A673 (cell line): ENCODE results near the gene NAGLU. TPM values are rescaled to one million over a fixed set of nuclear protein-coding genes. Genes with fewer than 3 reads are reported as not detected.

ENCODE experiments used
- BruUV-seq: library from RNA; stranded (reverse); fragments of 400-500 nt; replicated peaks from 2 replicates; lab custom pipeline; 2021; lab: Mats Ljungman, UMichigan
- CTCF ChIA-PET: fragments of 300-600 bp; sonication (Branson Sonifier 250); formaldehyde crosslinking; loops from one replicate; lab custom pipeline; 2022; ENCODE audit warnings: antibody characterized with exemption; lab: Charles Lee
- POLR2A ChIA-PET: fragments of 300-600 bp; sonication (Branson Sonifier 250); formaldehyde crosslinking; loops from one replicate; lab custom pipeline; 2022; ENCODE audit warnings: antibody characterized with exemption; ENCODE audit not compliant: low non-redundant PET; lab: Charles Lee
- DNase-seq: peaks from one replicate; pipeline ENCODE4 v3.0.0-alpha.2; 2015; ENCODE audit warnings: low spot score
- H3K27ac ChIP-seq: fragments of 200-600 bp; sonication (generic); 2 replicates; pipeline ENCODE4 v1.5.1; 2016; ENCODE audit warnings: mixed run types, low read depth, mild to moderate bottlenecking, mixed read lengths, antibody characterized with exemption, low read length; ENCODE audit not compliant: poor library complexity, severe bottlenecking
- H3K27me3 ChIP-seq: fragments of 200-600 bp; sonication (generic); replicated peaks from 2 replicates; pipeline ENCODE4 v1.6.1; 2017; ENCODE audit warnings: mixed run types, low read depth, mild to moderate bottlenecking, mixed read lengths, antibody characterized with exemption, low read length; ENCODE audit not compliant: insufficient read depth, poor library complexity
- H3K36me3 ChIP-seq: fragments of 200-600 bp; sonication (generic); 2 replicates; pipeline ENCODE4 v1.6.1; 2016; ENCODE audit warnings: mixed run types, mild to moderate bottlenecking, mixed read lengths, antibody characterized with exemption, low read length; ENCODE audit not compliant: insufficient read depth, poor library complexity, severe bottlenecking
- H3K4me1 ChIP-seq: fragments of 200-600 bp; sonication (generic); 2 replicates; pipeline ENCODE4 v1.6.1; 2017; ENCODE audit warnings: mixed run types, mild to moderate bottlenecking, mixed read lengths, antibody characterized with exemption, low read length; ENCODE audit not compliant: insufficient read depth, poor library complexity, severe bottlenecking
- H3K4me3 ChIP-seq: fragments of 200-600 bp; sonication (generic); 2 replicates; pipeline ENCODE4 v1.5.1; 2016; ENCODE audit warnings: low read depth, mixed run types, mild to moderate bottlenecking, mixed read lengths, low read length; ENCODE audit not compliant: poor library complexity, severe bottlenecking
- H3K9me3 ChIP-seq: fragments of 200-600 bp; sonication (generic); 2 replicates; pipeline ENCODE4 v1.6.1; 2016; ENCODE audit warnings: mixed run types, low read depth, mild to moderate bottlenecking, mixed read lengths, antibody characterized with exemption, low read length; ENCODE audit not compliant: poor library complexity, severe bottlenecking
- CTCF ChIP-seq: fragments of 300-800, 200-600 bp; sonication (generic); conservative IDR thresholded peaks from 2 replicates; pipeline ENCODE4 v1.5.1; 2017; ENCODE audit warnings: low read depth, mild to moderate bottlenecking, antibody characterized with exemption, low read length, moderate library complexity, mixed read lengths
- EZH2 ChIP-seq: fragments of 200-600 bp; sonication (generic); IDR thresholded peaks from 2 replicates; pipeline ENCODE4 v1.6.1; 2017; ENCODE audit warnings: borderline replicate concordance, low read depth, mild to moderate bottlenecking, mixed read lengths, antibody characterized with exemption, low read length; ENCODE audit not compliant: poor library complexity, severe bottlenecking
- intact Hi-C: fragments of 100-400 bp; cut with micrococcal nuclease; formaldehyde crosslinking; loops from one replicate; pipeline ENCODE4 v1.10.0; 2022; ENCODE audit not compliant: unreplicated experiment
- total RNA-seq: library from RNA; stranded (reverse); gene quantifications from 2 replicates; pipeline ENCODE4 v1.2.3, GENCODE V29; 2021

NAGLU gene
- total RNA-seq, 1 experiment from 2014 or later: 9.6 TPM

DNA sequence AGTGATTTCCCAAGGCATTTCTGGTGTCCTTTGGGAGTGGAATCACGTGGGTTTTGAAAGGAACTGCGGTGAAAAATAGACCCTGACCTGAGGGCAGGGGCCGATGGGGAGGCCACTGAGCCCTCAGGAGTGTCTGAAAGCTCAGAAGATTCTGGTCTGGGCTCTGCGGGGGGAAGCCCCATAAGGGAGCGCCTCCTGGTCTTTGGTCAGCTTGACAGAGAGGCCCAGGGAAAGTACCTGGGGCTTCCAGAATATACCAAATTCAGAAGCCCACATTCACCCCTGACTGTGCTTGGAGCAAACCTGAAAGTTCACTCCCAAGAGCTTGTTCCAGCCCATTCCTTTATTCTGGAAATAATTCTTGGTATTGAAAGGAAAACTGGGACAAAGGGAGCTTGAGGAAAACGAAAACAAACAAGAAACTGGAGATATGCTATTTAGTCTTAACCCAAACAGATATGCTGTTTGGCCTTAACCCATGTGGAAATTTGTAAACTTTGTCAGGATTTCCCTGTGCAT, 23.2 kb upstream of the NAGLU start:
- ChIA-PET CTCF (no interaction called here), POLR2A (no interaction called here)
- Histone ChIP-seq H3K36me3 (no peaks in the 10 kb centered on the region), H3K9me3 (no peaks in the 10 kb centered on the region), H3K4me3 (no peak overlapping the region), H3K27me3 (no peaks in the 10 kb centered on the region), H3K27ac (no peak overlapping the region), H3K4me1 (peaks cover 3% of the 10 kb centered on the region)
- intact Hi-C loops: no loop called here
- BruUV-seq: no TSS peak
- DNase-seq: no peak
- TF ChIP-seq EZH2 (no peak), CTCF (no peak)

GRCh38 chr17:42513686-42514085, 22.4 kb upstream of the NAGLU start:
- Histone ChIP-seq H3K4me1 (peaks cover 12% of the 10 kb centered on the region), H3K36me3 (no peaks in the 10 kb centered on the region), H3K9me3 (no peaks in the 10 kb centered on the region), H3K27me3 (no peaks in the 10 kb centered on the region), H3K27ac (no peak overlapping the region), H3K4me3 (no peak overlapping the region)
- BruUV-seq: no TSS peak
- DNase-seq: no peak
- intact Hi-C loops: no loop called here
- ChIA-PET POLR2A (no interaction called here), CTCF (no interaction called here)
- TF ChIP-seq EZH2 (no peak), CTCF (no peak)

GRCh38 chr17:42514279-42514678, 21.8 kb upstream of the NAGLU start:
- peaks cover 18% of the 10 kb centered on the region for H3K4me1 ChIP-seq
- no peaks in the 10 kb centered on the region for H3K9me3 ChIP-seq
- BruUV-seq: no TSS peak
- no peak for DNase-seq
- ChIA-PET POLR2A (no interaction called here), CTCF (no interaction called here)
- intact Hi-C loops: no loop called here
- no peaks in the 10 kb centered on the region for H3K27me3 ChIP-seq
- H3K4me3 ChIP-seq: no peak overlapping the region
- H3K36me3 ChIP-seq: no peaks in the 10 kb centered on the region
- TF ChIP-seq CTCF (no peak), EZH2 (no peak)
- no peak overlapping the region for H3K27ac ChIP-seq
